Sigmoid colon (tissue), 4 donors: ENCODE results near the gene ZNF407.

Experiments
- POLR2A ChIP-seq, 2 donors: fragments of 450-650 bp; IDR thresholded peaks; one replicate each; pipeline ENCODE4 v1.6.1; 2016; ENCODE audit warnings: antibody characterized with exemption in 2 of 2, mild to moderate bottlenecking in 2 of 2, moderate library complexity in 2 of 2
- POLR2AphosphoS5 ChIP-seq, 4 donors: sonication (generic); formaldehyde crosslinking; IDR thresholded peaks; one replicate each; pipeline ENCODE4 v1.6.1; 2017; ENCODE audit warnings: antibody characterized with exemption in 4 of 4
- TF ChIP-seq, protein P1 (sequence below), 4 experiments: fragments of 450-650 bp in 3 of 4; fragments of 200-600 bp in 1 of 4; IDR thresholded peaks; one replicate each; pipeline ENCODE4 v1.5.1; 2016 to 2019; ENCODE audit warnings: antibody characterized with exemption in 4 of 4, mild to moderate bottlenecking in 3 of 4, moderate library complexity in 2 of 4

DNA sequence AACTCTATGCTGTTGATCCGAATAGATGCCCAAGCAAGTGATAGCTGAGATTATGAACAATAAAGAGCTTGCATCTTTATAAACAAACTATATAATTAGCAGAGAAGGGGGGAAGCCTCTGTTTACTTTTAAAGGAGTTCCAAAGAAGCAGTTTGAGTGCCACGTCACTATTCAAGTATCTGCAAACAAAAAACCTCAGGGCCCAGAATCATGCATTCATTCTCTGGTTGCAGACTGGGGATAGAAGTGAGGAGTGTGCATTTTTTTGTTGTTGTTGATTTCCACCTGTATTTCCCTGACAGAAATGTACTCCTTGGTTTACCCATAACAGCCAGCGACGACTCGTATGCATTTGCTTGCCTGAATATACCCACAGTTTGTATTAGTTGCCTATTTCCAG lies 347.0 kb downstream of the ZNF407 start:
- TF ChIP-seq POLR2AphosphoS5 (IDR thresholded peaks at IDR 0.05) (no peak), POLR2A (IDR thresholded peaks at IDR 0.05) (no peak)
- TF ChIP-seq, protein P1, sequence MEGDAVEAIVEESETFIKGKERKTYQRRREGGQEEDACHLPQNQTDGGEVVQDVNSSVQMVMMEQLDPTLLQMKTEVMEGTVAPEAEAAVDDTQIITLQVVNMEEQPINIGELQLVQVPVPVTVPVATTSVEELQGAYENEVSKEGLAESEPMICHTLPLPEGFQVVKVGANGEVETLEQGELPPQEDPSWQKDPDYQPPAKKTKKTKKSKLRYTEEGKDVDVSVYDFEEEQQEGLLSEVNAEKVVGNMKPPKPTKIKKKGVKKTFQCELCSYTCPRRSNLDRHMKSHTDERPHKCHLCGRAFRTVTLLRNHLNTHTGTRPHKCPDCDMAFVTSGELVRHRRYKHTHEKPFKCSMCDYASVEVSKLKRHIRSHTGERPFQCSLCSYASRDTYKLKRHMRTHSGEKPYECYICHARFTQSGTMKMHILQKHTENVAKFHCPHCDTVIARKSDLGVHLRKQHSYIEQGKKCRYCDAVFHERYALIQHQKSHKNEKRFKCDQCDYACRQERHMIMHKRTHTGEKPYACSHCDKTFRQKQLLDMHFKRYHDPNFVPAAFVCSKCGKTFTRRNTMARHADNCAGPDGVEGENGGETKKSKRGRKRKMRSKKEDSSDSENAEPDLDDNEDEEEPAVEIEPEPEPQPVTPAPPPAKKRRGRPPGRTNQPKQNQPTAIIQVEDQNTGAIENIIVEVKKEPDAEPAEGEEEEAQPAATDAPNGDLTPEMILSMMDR (IDR thresholded peaks at IDR 0.05), result no peak
